ENCODE results near the gene CDK14. TPM values are rescaled to one million over a fixed set of nuclear protein-coding genes. Genes with fewer than 3 reads are reported as not detected.

Gene CDK14
- total RNA-seq, 1 donor from 2014 or later, result 1.6 TPM

GRCh38 chr7:90945104-90945787, 349.1 kb downstream of the CDK14 start:
- no peak for DNase-seq (ENCODE audit: low read depth in 2 of 2)

- DNase-seq (ENCODE audit: low read depth in 2 of 2), result no peak
Measured at GRCh38 chr7:90946730-90947501, 350.8 kb downstream of the CDK14 start.

- no peak for DNase-seq (ENCODE audit: low read depth in 2 of 2)
Measured at GRCh38 chr7:90948085-90948484, 352.0 kb downstream of the CDK14 start.

GRCh38 chr7:90951229-90951628, 355.1 kb downstream of the CDK14 start:
- DNase-seq (ENCODE audit: low read depth in 2 of 2), result no peak

- DNase-seq (ENCODE audit: low read depth in 2 of 2), result no peak
Measured at GRCh38 chr7:90951986-90952954, 356.1 kb downstream of the CDK14 start.

GRCh38 chr7:90955641-90956207, 359.6 kb downstream of the CDK14 start:
- DNase-seq (ENCODE audit: low read depth in 2 of 2), result no peak

- DNase-seq (ENCODE audit: low read depth in 2 of 2), result no peak
Measured at GRCh38 chr7:90957883-90958282, 361.8 kb downstream of the CDK14 start.

GRCh38 chr7:90958647-90959046, 362.5 kb downstream of the CDK14 start:
- DNase-seq (ENCODE audit: low read depth in 2 of 2), result no peak

- no peak for DNase-seq (ENCODE audit: low read depth in 2 of 2)
Measured at GRCh38 chr7:90961037-90961725, 365.1 kb downstream of the CDK14 start.

GRCh38 chr7:90965211-90965610, 369.1 kb downstream of the CDK14 start:
- no peak for DNase-seq (ENCODE audit: low read depth in 2 of 2)

- no peak for DNase-seq (ENCODE audit: low read depth in 2 of 2)
Measured at GRCh38 chr7:90966346-90966745, 370.2 kb downstream of the CDK14 start.

GRCh38 chr7:90968871-90969270, 372.8 kb downstream of the CDK14 start:
- no peak for DNase-seq (ENCODE audit: low read depth in 2 of 2)

GRCh38 chr7:90972906-90973550, 376.9 kb downstream of the CDK14 start:
- DNase-seq (ENCODE audit: low read depth in 2 of 2), result peak in 1 of 2 donors; percentile 15

GRCh38 chr7:90977056-90977455, 380.9 kb downstream of the CDK14 start:
- no peak for DNase-seq (ENCODE audit: low read depth in 2 of 2)

- no peak for DNase-seq (ENCODE audit: low read depth in 2 of 2)
Measured at GRCh38 chr7:90980545-90980944, 384.4 kb downstream of the CDK14 start.

- DNase-seq (ENCODE audit: low read depth in 2 of 2), result no peak
Measured at GRCh38 chr7:90982228-90982627, 386.1 kb downstream of the CDK14 start.

GRCh38 chr7:90984692-90985091, 388.6 kb downstream of the CDK14 start:
- DNase-seq (ENCODE audit: low read depth in 2 of 2), result no peak

GRCh38 chr7:90988516-90988915, 392.4 kb downstream of the CDK14 start:
- no peak for DNase-seq (ENCODE audit: low read depth in 2 of 2)

GRCh38 chr7:90988996-90989765, 393.1 kb downstream of the CDK14 start:
- no peak for DNase-seq (ENCODE audit: low read depth in 2 of 2)

- no peak for DNase-seq (ENCODE audit: low read depth in 2 of 2)
Measured at GRCh38 chr7:90994121-90994520, 398.0 kb downstream of the CDK14 start.

Measured in lung microvascular endothelial cell (primary cell).